ENCODE results near the gene GOLIM4. TPM values are rescaled to one million over a fixed set of nuclear protein-coding genes. Genes with fewer than 3 reads are reported as not detected.

The GOLIM4 gene
- total RNA-seq, 1 experiment from 2014 or later: 35.4 TPM

- TF ChIP-seq POLR2AphosphoS5 (IDR thresholded peaks at IDR 0.05; ENCODE audit: low read depth, low read length) (no peak), SIN3A (IDR thresholded peaks at IDR 0.05; ENCODE audit: borderline replicate concordance, insufficient read depth, low read depth, low read length) (no peak), REST (IDR thresholded peaks at IDR 0.05; ENCODE audit: insufficient read depth in 1 of 2, low read depth in 2 of 2, low read length in 1 of 2) (no peak), TCF7L2 (IDR thresholded peaks at IDR 0.05; ENCODE audit: low read depth, low read length) (no peak), CTCF (IDR thresholded peaks at IDR 0.05) (no peak)
- ChIA-PET CTCF (no interaction called here), POLR2A (no interaction called here)
- Histone ChIP-seq H3K27me3 (ENCODE audit: control insufficient read depth, insufficient read depth, low read length) (peaks cover 2% of the 10 kb centered on the region; the same call in 1 of the 2 replicates), H3K4me1 (ENCODE audit: control insufficient read depth, insufficient read depth, low read length) (no peaks in the 10 kb centered on the region), H3K36me3 (ENCODE audit: control insufficient read depth, insufficient read depth, low read length) (no peaks in the 10 kb centered on the region), H3K4me3 (ENCODE audit: low read depth in 2 of 2, low read length in 2 of 2) (no peak overlapping the region), H3K27ac (ENCODE audit: low read length) (no peak overlapping the region), H3K9me3 (ENCODE audit: control insufficient read depth, insufficient read depth, low read depth, low read length) (no peaks in the 10 kb centered on the region)
- DNase-seq (ENCODE audit: low read depth, low spot score): no peak
- in situ Hi-C loops (cut with HindIII; ENCODE audit: low pct_unique_long_range_greater_than_20kb, low sequenced_read_pairs): no loop called here
- ATAC-seq: no peak
- BruUV-seq (replicated peaks): no TSS peak
- intact Hi-C loops (cut with micrococcal nuclease; ENCODE audit: unreplicated experiment): no loop called here
These were observed 123.2 kb downstream of the GOLIM4 start for GRCh38 chr3:167972502-167972901.

- intact Hi-C loops (cut with micrococcal nuclease; ENCODE audit: unreplicated experiment): no loop called here
- ATAC-seq: no peak
- BruUV-seq (replicated peaks): no TSS peak
- TF ChIP-seq TCF7L2 (IDR thresholded peaks at IDR 0.05; ENCODE audit: low read depth, low read length): no peak
- TF ChIP-seq SIN3A (IDR thresholded peaks at IDR 0.05; ENCODE audit: borderline replicate concordance, insufficient read depth, low read depth, low read length): no peak
- TF ChIP-seq POLR2AphosphoS5 (IDR thresholded peaks at IDR 0.05; ENCODE audit: low read depth, low read length): no peak
- no peak for TF ChIP-seq REST (IDR thresholded peaks at IDR 0.05; ENCODE audit: insufficient read depth in 1 of 2, low read depth in 2 of 2, low read length in 1 of 2)
- no peak for TF ChIP-seq CTCF (IDR thresholded peaks at IDR 0.05)
- POLR2A ChIA-PET: no interaction called here
- no peak for DNase-seq (ENCODE audit: low read depth, low spot score)
- Histone ChIP-seq H3K27ac (ENCODE audit: low read length) (no peak overlapping the region), H3K4me3 (ENCODE audit: low read depth in 2 of 2, low read length in 2 of 2) (no peak overlapping the region), H3K36me3 (ENCODE audit: control insufficient read depth, insufficient read depth, low read length) (no peaks in the 10 kb centered on the region), H3K9me3 (ENCODE audit: control insufficient read depth, insufficient read depth, low read depth, low read length) (no peaks in the 10 kb centered on the region), H3K4me1 (ENCODE audit: control insufficient read depth, insufficient read depth, low read length) (no peaks in the 10 kb centered on the region), H3K27me3 (ENCODE audit: control insufficient read depth, insufficient read depth, low read length) (peaks cover 2% of the 10 kb centered on the region; the same call in 1 of the 2 replicates)
- CTCF ChIA-PET: no interaction called here
- in situ Hi-C loops (cut with HindIII; ENCODE audit: low pct_unique_long_range_greater_than_20kb, low sequenced_read_pairs): no loop called here
These were observed 126.2 kb downstream of the GOLIM4 start for GRCh38 chr3:167969548-167969947.

Measured in Panc1 (cell line).